ENCODE data around the gene NR5A2. TPM values are rescaled to one million over a fixed set of nuclear protein-coding genes. Genes with fewer than 3 reads are reported as not detected.

The NR5A2 gene
- polyA plus RNA-seq, 6 donors from 2014 or later, result not detected

- no peak for ATAC-seq (ENCODE audit: low read depth in 2 of 2)
- Mint-ChIP-seq H3K27me3 (peaks cover 17 to 37% (median 26%) of the 10 kb centered on the region in 3 donors), H3K4me3 (no peak overlapping the region), H3K9me3 (peaks cover 0 to 4% (median 0%) of the 10 kb centered on the region in 7 donors), H3K4me1 (peaks cover 7 to 8% (median 8%) of the 10 kb centered on the region in 3 donors), H3K27ac (peak overlapping the region in 1 of 6 donors; percentile 58), H3K36me3 (peaks cover 5 to 8% of the 10 kb centered on the region in 2 donors)
- DNase-seq, result no peak
Observed at GRCh38 chr1:200221614-200222282, 194.2 kb downstream of the NR5A2 start.

GRCh38 chr1:200223207-200223606, 195.7 kb downstream of the NR5A2 start:
- peak overlapping the region in 1 of 6 donors; percentile 45 for H3K27ac Mint-ChIP-seq
- H3K4me1 Mint-ChIP-seq, result peaks cover 10 to 11% (median 11%) of the 10 kb centered on the region in 3 donors
- H3K4me3 Mint-ChIP-seq, result no peak overlapping the region
- H3K27me3 Mint-ChIP-seq, result peaks cover 24 to 47% (median 33%) of the 10 kb centered on the region in 3 donors
- H3K9me3 Mint-ChIP-seq, result peaks cover 0 to 4% (median 0%) of the 10 kb centered on the region in 7 donors
- DNase-seq (no peak), ATAC-seq (ENCODE audit: low read depth in 2 of 2) (no peak)
- H3K36me3 Mint-ChIP-seq, result peaks cover 5 to 8% of the 10 kb centered on the region in 2 donors

GRCh38 chr1:200223613-200224012, 196.1 kb downstream of the NR5A2 start:
- Mint-ChIP-seq H3K4me1 (peaks cover 10 to 11% (median 11%) of the 10 kb centered on the region in 3 donors), H3K27me3 (peaks cover 28 to 48% (median 37%) of the 10 kb centered on the region in 3 donors), H3K9me3 (peaks cover 0 to 4% (median 0%) of the 10 kb centered on the region in 7 donors), H3K4me3 (no peak overlapping the region), H3K36me3 (peaks cover 5 to 8% of the 10 kb centered on the region in 2 donors), H3K27ac (no peak overlapping the region)
- ATAC-seq (ENCODE audit: low read depth in 2 of 2), result no peak
- no peak for DNase-seq

- H3K4me1 Mint-ChIP-seq, result peaks cover 10 to 11% (median 11%) of the 10 kb centered on the region in 3 donors
- ATAC-seq (ENCODE audit: low read depth in 2 of 2), result no peak
Observed at GRCh38 chr1:200224315-200224714, 196.8 kb downstream of the NR5A2 start.

GRCh38 chr1:200226268-200226968, 198.9 kb downstream of the NR5A2 start:
- H3K9me3 Mint-ChIP-seq, result peaks cover 0 to 4% (median 0%) of the 10 kb centered on the region in 7 donors
- ATAC-seq (ENCODE audit: low read depth in 2 of 2) (no peak), DNase-seq (no peak)
- peaks cover 5 to 8% of the 10 kb centered on the region in 2 donors for H3K36me3 Mint-ChIP-seq
- H3K27me3 Mint-ChIP-seq, result peaks cover 31 to 47% (median 46%) of the 10 kb centered on the region in 3 donors
- peak overlapping the region in 1 of 6 donors; percentile 3 for H3K27ac Mint-ChIP-seq
- H3K4me1 Mint-ChIP-seq, result peaks cover 10 to 11% (median 11%) of the 10 kb centered on the region in 3 donors
- peak overlapping the region in 2 of 8 donors; percentile 0 to 9 for H3K4me3 Mint-ChIP-seq

More at GRCh38 chr1:200224315-200224714, 196.8 kb downstream of the NR5A2 start:
- Mint-ChIP-seq H3K36me3 (peaks cover 5 to 8% of the 10 kb centered on the region in 2 donors), H3K4me3 (no peak overlapping the region), H3K27ac (no peak overlapping the region), H3K27me3 (peaks cover 30 to 48% (median 44%) of the 10 kb centered on the region in 3 donors), H3K9me3 (peaks cover 0 to 4% (median 0%) of the 10 kb centered on the region in 7 donors)
- DNase-seq, result no peak

- Mint-ChIP-seq H3K4me1 (peaks cover 10 to 11% (median 11%) of the 10 kb centered on the region in 3 donors), H3K36me3 (peaks cover 5 to 8% of the 10 kb centered on the region in 2 donors), H3K4me3 (peak overlapping the region in 2 of 8 donors; percentile 9 to 66), H3K27ac (peak overlapping the region in 1 of 6 donors; percentile 3), H3K9me3 (peaks cover 0 to 4% (median 0%) of the 10 kb centered on the region in 7 donors), H3K27me3 (peaks cover 31 to 46% (median 42%) of the 10 kb centered on the region in 3 donors)
- DNase-seq (no peak), ATAC-seq (ENCODE audit: low read depth in 2 of 2) (no peak)
Observed at GRCh38 chr1:200226969-200227303, 199.4 kb downstream of the NR5A2 start.

Data from naive B cell (primary cell).